Stimulated activated CD4-positive, alpha-beta T cell treated with anti-CD3 and anti-CD28 coated beads, TNF-alpha, amount 100 ng/mL, for 1 hour (primary cell): ENCODE data around the gene PALS1.

Experiments
- DNase-seq, 3 donors: peaks; one replicate each; pipeline ENCODE4 v3.0.0-alpha.2; 2020; ENCODE audit warnings: low read depth in 3 of 3, low spot score in 1 of 3

The PALS1 gene

DNA sequence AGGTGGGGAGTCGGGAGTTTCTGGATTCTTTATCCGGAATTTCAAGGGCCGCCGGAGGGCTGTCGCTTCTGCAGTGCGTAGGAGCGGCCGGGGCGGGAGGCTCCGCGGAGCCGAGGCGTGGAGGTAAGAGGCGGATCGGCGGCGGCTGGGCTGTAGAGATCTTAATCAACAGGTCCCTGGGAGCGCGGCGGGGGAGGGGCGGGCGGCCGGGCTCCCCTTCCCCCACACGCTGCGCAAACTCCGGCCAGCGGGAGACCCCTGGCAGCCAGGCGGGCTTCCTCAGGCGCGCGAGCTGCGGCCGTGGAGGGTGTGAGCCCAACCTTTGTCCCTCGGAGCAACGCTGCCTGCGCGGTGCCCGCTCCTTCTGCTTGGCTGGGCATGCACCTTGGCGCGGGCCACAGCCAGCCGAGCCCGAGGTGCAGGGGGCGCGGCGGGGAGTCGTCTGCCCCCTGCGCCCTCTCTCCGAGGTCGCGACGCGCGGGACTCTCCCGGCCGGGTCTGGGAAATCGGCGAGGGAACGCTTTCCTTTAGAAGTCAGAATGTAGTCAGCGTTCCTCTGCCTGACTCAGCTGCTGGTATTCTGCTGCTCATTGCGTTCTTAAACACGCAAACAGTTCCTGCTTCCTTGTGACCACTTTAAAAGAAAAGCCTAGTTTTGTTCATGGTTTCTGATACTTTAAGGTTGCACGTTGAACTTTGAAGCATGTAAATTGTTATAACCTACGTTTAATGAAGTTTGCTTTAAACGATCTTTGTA, at the start of gene PALS1:
PALS1 (plus strand) TSS at position 25 of the 757 bp plus-strand sequence. CDS start 37,736 bp downstream, outside the sequence.
- peak in 2 of 3 donors; percentile 3 to 4 for DNase-seq

DNA sequence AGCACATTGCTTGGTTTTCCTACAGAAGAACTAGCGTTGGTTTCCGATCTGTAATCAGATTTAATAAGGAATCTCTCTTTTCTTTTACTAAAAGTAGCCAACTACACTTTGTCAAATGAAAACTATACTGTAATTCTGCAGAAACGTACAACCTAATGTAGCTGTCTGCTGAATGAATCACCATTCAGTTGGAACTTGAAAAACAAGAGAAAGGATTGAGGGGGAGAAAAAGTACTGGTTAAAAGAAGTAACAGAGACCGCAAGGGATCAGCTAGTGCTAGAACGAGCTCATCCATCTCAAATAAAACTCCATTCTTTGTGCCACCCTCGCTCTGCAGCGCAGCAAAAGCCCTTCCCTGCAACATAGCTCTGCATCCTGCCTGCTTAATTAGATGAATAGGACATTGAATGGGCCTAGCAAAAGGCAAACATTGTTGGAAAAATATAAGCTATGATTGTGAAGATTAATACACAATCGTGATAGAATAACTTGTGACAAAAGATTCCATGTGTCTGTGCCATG, 49.4 kb upstream of the PALS1 start:
- DNase-seq: no peak

DNA sequence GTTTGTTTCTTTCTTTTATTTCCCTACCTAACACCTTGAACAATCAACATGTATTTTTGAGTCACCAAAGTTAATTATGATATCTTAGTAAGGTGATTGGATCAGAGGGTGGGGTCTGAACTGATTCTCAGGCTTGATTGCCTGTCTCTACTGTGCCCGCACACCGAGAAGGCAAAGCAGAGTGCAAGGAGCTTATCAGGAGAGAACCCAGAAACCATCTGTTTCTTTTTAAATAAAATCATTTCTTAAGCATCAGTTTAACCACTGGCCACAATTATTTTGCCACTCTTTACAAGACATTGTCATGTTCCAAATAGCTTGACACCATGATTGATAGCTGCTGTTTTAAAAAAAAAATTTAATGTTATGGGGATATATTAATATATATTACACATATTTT, 48.9 kb upstream of the PALS1 start:
- DNase-seq: no peak

DNA sequence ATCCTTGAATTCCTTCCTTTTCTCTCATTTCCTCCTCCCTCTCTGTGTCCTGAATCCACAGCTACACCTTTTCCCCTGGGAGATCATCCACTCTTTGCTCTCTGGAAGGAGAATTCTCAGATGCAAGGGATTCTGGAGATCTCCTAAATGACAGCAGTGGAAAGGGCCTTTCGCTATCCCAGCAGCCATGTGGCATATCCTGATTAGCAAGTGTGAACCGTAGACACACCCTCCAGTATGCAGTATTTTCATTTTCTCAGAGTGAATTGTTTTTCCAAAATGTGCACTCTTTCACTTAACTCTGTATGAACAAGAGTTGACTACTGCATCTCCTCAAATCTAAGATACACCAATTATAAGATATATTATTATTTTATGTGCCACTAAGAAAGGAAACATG, 46.0 kb upstream of the PALS1 start:
- no peak for DNase-seq

DNA sequence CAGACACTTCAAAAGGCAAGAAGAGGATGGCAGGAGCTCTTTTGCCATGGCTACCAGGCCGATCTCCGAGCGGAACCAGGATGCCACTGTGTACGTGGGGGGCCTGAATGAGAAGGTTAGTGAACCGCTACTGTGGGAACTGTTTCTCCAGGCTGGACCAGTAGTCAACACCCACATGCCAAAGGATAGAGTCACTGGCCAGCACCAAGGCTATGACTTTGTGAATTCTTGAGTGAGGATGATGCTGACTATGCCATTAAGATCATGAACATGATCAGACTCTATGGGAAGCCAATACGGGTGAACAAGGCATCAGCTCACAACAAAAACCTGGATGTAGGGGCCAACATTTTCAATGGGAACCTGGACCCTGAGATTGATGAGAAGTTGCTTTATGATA, 42.2 kb upstream of the PALS1 start:
- no peak for DNase-seq

DNA sequence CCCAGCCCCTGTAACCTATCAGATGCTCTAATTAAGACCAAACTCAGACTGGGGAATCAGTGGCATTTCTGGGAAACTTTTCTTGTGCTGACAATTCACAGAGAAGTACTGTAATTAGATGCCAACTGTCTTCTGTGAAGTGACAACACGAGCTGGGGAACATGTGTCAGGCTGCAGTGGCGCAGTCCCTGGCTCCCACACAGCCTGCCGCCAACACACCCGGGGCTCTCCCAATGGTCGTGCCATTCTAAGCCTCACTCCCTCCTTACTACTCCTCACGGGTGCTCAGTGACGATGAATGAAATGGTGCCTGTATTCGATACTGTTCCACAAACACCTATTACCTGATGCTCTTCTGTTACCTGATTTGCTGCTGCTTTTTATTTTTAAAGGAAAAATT, 33.4 kb upstream of the PALS1 start:
- no peak for DNase-seq

DNA sequence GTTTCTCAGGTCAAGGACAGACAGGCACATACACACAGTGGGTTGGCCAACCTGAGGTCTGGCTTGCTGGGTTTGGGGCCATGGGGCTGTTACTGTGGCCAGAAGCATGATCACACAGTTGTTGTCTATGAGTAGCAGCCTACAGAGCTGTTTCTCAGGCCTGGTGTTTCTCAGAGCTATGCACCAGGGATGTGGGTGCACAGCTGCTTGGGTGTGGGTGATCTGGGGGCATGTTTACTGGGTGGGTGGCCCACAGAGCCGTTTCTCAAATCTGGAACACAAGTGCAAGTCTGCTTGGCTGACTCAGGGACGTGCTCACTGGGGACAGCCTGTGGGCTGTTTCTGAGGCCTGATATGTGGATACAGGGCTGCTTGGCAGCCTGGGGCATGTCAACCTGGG, 23.1 kb upstream of the PALS1 start:
- no peak for DNase-seq

DNA sequence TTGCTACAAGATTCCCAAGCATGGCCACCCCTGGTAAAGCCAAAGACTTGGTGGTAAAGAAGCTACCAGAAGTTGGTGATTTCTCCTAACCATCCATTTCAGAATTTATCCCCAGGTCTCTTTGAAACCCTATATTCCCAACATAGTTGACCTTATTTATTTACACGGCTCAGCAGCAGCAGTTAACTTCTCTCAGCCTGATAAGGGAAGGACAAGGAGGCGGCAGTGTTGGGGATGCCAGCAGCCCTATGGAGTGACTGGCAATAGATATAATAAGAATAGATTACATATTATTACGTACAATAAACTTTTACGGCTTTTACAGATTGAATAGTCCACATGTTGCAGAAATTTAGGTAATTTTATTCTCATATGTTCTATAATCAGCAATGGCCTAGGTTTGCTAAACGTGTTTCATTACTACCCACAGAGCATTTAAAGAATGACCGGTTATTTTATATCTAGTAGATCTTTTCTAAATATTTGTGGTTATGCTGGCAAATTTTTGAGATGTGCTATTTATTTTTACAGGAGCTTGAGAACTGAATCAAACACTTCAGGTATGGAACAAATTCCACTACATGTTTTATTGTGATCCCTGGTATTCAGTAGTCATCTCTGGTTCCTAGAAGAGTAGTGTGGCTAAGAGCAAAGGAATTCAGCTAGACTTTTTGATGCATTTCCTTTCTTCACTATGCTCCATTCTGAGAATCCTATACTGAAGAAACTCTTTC, 19.8 kb upstream of the PALS1 start:
- DNase-seq: no peak

DNA sequence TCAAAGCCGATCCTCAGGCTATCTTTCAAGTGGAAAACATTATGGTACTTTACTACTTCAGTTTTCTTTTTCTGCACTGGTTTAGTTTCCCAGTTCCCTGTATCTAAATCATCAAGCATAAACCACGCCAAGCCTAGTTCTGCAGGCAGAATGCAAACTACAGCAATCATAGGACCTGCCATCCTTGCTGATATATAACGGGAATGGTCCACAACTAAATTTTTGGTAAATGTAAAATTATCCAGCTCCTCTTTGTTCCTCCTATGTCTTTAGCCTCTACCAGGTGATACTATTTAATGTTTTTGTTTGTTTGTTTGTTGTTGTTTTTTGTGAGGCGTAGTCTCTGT, 19.3 kb upstream of the PALS1 start:
- no peak for DNase-seq

DNA sequence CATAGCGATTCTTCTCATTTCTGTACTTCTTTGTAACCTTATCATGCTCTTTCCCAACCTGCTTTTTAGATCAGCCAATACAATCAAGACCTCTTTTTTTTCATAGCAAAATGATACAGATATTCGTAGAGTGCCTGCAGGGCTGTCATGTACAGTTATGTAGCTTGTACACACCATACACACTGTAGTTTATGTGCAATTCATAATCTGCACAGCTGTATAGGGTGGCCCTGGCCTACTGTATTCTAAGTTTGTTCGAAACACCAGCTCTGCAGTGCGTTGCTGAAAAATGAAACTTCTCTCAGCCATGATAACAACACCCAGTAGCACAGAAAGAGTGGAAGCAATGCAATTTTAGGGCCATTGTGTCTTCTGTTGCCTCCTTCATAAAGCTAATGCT, 15.7 kb upstream of the PALS1 start:
- no peak for DNase-seq

DNA sequence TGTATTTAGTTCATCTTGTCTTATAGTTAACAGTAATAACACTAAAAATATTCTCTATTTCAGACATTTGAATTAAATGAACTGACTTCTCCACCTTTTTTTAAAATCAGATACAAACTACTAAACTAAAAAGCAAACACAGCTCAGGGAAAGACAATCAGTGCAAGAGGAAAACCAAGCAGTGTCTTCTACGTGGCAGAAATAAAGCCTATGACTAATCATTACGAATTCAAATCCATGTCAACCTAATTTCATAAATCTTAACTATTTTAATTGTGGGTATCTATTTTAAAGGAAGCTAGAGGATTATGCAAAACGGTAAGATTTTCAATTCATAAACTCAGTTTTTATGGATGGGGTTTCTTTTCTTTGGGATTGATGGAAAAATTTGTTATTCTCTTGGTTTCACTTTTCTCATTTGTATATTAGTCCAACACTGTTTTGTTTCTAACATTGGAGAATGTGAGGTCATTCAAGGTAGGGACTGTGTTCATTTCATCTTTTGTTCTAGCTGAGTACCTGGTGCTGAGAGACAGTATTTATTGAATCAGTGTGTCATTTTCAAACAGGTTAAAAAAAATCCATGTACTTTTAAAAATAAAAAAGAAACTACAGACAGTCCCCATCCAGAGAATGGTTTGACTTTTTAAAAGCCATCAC, 12.8 kb upstream of the PALS1 start:
- DNase-seq: no peak

DNA sequence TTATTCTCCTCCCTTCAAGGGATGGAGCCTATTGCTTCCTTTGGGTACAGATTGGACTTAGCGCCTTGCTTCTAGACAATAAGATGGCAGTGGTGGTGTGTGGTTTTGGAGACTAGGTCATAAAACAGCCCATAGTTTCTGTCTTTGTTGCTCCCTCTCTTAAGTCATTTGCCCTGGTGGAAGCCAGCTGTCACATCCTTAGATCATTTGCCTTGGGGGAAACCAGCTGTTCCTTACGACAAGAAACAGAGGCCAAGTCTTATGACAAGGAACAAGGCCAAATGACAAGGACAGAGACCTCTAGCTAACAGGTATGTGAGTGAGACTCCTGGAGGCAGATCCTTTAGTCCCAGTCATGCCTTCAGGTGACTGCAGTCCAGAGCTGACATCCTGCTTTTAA, 9.2 kb upstream of the PALS1 start:
- no peak for DNase-seq

DNA sequence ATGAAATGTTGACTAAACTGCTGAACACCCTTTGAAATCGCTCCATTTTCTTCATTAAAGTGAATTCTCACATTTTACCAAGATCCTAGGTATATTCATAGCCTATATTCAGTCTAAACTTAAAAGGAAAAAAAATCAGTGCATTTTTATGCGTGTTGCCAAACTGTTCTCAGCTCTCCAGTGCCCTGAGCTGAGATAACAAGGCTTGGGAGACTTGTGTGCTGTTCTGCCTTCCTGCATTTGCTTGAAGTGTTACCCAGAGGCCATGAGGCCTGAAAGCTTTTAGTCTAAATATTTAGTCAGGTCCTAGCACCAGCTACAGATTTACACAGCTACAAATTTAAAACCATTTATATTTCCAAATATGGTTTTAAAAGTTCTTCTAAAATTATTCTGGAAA, 8.6 kb upstream of the PALS1 start:
- no peak for DNase-seq

DNA sequence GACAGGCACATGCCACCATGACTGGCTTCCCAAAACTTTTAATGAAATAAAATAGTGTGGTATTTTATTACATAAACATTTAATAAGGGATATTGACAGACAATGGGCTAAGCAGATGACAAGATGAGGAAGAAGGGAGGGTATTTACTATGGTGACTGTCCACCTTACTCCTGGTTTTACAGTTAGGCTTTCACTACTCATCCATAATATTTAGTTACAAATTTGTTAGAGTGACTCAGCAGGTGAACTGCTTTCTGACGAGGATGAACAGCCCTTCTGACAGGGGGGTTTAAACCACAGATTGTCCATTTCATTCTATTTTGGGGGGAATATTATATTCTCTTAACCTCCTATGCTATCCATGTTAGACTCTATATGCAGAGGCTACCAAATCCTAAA, 3.6 kb upstream of the PALS1 start:
- DNase-seq: no peak

DNA sequence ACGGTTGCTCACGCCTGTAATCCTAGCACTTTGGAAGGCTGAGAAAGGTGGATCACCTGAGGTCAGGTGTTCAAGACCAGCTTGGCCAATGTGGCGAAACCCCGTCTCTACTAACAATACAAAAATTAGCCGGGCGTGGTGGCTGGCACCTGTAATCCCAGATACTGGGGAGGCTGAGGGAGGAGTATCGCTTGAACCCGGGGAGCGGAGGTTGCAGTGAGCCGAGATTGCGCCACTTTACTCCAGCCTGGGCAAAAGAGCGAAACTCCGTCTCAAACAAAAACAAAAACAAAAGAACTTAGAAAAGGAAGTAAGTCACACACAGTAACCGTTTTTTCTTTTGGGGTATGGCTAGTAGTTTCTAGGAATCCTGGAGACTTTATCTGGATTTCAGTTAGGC, 1.7 kb upstream of the PALS1 start:
- no peak for DNase-seq

DNA sequence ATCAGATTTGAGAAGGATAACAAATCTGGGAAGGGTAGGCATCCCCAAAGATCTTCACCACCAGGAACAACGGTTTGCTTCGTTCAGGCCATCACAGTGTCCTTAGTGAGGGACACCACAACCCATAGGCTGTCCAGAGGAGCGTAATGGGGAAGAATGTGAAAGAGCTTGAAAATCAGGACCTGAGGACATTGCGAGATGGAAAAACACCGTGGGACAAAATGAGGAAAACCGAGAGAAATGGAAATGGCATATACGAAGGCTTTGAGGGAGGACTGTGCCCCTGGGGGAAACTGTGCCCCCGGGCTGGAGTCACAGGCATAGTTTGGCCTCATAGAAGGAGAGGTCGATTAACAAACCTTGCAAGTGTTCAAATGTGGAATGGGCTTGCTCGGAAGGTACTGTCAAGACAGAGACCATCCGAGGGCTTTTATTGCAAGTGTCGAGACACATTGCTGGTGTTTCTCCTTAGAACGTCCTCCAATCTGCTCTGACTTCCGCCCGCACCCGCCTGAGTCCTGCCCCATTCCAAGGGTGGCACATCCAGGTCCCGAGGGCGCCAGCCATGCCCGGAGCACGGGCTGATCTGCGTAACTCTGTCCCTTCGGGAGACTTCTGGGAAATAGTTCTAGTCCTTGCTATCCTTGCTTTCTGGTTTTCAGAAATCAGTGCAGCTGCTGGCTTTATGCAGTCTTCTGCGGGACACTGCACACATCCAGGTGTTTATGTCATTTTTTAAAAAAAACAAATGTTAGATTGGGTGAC, 885 bp upstream of the PALS1 start:
- DNase-seq: peak in 1 of 3 donors; percentile 7

DNA sequence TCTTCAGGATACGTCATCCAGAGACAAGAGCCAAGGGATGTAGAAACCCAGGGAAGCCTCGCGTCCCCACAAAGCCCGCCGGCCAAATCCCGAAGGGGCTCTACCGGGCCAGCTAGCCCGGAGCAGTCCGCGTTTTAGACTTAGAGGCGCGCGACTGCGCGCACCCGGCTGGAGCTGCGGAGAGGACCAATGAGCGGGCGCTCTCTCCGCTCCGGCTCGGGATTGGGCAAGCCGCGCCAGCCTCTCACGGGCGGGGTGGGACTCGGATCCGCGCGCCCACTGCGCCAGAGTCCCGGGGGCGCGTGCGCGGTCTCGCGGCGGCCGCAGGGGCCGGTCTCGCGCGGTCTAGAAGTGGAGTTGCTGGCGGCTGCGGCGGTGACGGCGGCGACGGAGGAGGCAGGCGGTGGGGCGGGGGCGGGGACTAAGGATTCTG, 241 bp upstream of the PALS1 start:
- peak; percentile 71 to 81 (median 79) for DNase-seq

DNA sequence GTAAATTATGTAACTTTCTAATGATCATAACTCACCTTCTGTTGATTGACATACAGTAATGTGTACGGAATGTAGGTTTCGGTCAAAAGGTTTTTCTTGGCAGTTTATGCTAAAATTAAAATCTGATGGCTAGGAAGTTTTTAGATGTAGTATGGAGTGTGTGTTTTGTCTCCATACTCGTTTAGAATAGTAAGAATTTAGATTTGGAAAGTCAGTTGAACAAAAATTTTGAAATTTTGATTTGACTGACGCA, 859 bp downstream of the PALS1 start:
- no peak for DNase-seq

DNA sequence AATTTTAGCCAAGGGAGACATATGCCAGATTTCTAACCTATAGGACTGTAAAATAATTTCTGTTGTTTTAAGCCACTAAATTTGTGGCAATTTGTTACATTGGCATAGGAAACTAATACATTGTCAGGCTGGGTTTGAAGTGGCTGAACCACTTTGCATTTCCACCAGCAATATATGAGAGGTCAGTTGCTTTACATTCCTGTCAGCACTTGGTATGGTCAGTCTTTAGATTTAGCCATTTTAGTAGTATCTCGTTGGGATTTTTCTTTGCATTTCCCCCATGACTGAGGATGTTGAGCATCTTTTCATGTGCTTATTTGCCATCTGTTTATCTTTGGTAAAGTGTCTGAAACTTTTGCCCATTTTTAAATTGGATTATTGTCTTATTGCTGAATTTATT, 3.9 kb downstream of the PALS1 start:
- no peak for DNase-seq

DNA sequence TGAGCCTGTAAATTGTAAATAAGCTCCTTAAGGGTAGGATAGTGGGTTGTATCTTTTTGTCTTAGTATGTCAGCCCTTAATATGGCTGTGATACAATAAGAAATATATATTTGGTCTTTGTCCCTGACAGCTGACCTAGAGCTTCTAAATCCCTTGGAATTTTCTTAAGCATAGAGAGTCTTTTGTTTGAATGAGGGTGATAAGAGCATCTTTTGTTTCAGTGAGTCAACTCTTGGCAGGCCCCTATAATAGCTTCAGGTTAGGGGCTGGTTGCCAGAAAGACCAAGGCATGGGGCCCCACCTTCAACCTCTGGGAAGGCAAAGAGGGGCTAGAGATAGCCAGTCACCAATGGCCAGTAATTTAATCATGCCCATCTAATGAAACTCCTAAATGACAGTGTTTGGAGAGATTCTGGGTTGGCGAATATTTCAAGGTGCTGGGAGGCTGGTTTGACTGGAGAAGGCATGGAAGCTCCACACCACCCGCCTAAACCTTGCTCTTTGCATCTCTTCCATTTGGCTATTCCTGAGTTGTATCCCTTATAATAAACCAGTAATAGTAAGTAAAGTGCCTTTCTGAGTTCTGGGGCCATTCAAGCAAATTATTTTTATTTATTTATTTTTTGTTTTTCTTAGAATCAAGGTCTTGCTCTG, 10.5 kb downstream of the PALS1 start:
- DNase-seq: no peak

DNA sequence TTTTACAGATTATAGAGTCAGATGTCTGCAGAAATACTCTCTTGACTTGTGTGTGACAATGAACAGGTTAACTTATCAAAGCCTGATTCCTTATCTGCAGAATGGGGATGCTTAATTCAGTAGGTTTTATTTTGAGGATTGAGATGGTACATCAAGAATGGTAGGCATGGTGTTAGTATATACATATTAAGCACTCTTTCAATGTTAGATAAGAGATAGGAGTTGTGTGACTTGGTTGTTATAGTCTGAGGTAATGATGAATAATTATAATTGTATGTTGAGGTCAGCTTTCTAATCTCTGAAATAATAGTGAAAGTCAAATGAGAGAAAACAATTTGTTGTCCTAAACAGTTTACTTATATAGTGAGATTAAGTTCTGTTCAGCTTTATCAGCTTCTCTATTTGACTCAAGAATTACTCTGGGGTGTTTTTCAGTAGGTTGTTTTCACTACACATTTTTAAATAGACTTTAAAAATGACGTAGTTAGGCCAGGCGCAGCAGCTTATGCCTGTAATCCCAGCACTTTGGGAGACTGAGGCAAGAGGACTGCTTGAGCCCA, 11.9 kb downstream of the PALS1 start:
- no peak for DNase-seq
